CD1c-positive myeloid dendritic cell (primary cell): Measurements from ENCODE around the gene FAM50B.

Experiments used
- DNase-seq: peaks from one replicate; pipeline ENCODE4 v3.0.0-alpha.2; 2016; ENCODE audit errors: extremely low spot score

FAM50B gene

DNA sequence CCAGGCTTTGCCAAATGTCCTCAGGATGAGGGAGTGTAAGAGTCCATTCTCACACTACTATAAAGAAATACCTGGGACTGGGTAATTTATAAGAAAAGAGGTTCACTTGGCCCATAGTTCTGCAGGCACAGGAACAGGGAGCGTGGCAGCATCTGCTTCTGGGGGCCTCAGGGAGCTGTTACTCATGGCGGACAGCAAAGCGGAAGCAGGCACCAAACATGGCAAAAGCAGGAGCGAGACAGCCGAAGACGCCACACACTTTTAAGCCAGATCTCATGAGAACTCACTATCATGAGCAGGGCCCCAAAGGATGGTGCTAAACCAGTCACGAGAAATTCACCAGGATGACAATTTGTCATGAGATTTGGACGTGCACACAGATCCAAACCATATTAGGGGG, 22.8 kb downstream of the FAM50B start:
- DNase-seq = no peak

DNA sequence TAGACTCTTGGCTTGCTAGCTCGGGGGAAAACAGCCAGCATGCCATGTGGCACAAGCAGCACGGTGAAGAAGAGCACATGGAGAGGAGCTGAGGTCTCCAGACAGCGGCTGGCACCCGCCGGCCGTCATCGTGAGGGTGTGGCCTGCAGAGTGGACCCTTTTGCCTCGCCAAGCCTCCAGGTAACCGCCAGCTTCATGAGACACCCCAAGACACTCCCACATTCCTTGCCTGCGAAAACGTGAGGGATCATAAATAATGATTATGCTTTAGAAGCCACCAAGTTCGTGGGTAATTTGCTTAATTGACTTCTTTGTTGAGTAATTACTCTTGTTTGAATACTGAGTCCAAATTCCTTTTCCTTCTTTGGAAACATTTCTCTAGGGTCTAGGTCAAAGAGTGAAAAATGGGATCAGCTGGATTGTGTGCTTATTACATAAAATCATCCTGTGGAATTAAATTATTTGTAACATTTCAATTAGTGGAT, 23.2 kb downstream of the FAM50B start:
- no peak for DNase-seq

DNA sequence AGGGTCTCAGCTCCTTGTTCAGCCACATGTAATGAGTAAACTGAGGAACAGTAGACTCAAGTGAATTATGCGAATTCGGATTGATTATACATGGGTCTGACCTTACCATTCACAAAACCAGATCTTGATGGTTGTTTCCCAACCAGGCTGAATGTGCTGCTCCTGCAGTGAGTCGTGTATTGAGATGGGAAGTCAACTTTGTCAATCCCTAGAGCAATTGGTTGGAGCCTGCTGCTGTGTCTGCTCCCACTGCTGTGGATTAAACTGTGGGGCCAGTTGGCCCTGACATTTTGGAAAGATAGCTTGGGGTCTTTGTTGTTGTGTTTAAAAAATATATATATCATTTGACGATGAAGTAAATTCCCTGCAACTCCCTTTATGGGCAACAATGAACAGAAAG, 23.9 kb downstream of the FAM50B start:
- DNase-seq = no peak

DNA sequence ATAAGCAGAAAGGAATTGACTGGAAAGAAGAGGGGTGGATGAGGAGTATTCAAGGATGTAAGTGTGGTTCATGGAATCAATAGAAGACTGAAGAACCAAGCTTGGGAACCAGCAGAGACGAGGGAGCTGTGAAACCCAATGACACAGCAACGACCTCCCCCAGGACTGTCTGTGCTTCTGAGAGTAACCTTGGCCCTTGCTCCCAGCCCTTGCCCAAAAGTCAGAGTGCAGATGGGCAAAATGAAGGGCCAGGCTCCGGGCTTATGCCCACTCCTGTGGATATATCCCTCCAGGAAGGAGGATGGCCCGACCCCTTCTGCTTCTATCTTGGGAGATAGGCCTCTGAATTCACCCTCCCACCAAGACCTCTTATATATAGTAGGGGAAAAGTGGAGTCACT, 24.9 kb downstream of the FAM50B start:
- DNase-seq = no peak

DNA sequence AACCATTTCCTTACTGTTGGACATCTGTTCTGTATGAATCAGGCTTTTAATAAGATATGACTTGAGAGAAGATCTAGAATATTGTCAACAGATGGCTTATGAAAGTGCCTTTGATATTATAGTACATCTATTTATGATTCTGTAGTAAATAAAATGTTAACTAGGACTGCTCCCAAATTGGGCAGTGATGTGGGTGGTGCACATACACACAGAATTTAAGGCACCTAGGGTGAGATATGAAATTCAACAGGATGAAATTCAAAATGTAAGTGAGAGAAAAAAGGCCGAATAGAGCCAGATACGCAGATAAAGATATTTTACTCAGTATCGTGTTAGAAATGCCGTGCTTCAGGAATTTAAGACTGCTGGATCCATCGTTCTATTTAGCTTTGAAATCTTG, 26.3 kb downstream of the FAM50B start:
- no peak for DNase-seq

DNA sequence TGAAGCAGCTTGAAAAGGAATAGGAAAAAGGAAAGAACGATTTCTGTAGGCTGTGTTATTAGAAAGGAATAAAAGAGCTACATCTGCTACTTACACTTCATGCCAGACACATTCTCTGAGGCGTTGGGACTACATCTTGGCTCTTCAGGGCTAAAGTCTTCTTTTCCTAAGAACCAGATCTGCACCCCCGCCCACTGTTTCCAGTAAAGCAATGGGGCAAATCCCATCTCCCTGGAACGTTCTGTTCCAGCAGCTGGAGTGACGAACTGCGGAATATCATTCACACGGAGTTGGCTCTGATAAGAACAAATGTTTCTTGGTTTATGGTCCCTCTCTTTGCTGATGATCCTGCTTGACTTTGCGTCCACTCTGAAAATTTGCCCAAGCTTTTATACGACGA, 26.9 kb downstream of the FAM50B start:
- DNase-seq = no peak

DNA sequence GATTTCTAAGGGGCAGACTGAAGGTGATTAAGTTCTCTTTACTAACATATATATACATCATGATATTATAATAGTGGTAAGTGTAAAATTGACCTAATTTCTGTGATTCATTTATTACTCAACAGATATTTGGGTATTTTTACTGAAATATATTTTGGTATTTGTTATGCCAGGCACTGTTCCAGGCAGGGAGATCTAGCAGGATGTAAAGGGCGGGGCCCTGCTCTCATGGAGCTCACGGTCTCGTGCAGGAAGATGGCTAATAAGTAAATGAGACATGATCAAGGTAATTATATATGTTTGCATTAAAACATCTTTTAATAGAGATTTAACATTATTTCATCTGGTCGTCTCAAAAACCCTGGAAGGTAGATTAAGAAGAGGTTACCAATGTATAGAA, 27.7 kb downstream of the FAM50B start:
- DNase-seq = no peak

DNA sequence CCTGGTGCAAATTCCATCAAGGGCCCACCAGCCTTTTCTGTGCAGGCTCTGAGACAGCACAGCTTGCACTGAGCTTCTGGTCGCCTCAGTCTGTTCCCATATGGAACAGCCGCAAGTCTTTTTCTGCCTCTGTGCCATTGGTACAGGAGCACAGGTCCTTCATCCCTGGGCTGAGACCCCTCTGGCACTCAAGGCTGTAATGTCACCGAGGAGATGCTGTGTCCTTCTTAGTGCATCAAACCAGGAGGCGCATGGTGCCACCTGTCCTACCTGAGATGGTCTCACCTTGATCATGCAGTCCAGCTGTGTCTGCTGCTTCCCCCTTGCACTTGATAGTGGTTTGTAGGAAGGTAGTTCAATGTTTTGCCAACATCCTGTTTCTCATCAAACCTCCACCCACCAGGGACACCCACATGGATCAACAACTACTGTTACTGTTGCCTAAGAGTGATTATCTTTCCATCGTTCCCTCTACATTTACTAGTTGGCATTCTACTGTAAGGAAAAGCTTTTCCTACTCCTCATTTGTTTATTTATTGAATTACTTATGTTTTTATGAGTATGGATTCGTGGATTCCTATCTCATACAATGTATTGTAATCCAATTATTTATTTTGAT, 29.0 kb downstream of the FAM50B start:
- DNase-seq = peak; percentile 11

DNA sequence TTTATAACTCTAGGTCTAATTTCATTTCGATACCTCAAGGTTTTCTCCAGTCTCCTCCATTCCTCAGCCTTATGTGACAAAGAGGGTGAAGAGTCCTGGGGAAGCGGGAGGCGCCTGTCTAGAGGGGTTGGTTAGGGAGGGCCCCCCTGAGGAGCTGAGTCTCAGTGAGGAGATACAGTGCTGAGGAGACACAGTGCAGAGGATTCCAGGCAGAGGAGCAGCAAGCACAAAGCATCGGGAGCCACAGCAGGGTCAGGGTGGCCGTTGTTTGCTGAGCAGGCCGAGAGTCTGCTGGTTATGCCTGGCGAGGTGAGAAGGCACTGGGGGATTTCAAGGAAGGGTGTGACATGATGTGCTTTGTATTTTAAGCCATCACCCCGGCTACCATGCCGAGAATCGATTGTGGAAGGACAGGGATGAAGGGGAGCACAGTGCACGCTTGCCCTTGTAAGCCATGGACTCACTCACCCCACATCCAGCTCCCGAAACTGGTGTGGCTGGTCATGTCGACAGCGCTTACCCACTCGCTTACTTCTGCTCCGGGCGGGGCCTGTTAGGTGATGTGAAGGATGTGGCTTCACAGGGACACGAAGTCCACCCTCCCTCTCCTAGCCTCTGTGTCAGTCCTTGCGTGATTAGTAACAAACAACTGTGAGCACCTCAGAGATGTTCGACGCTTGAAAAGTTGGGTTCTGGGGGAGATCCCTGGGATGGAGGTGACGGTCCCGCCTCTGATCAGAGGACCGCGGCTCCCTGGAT, 30.2 kb downstream of the FAM50B start:
- no peak for DNase-seq

DNA sequence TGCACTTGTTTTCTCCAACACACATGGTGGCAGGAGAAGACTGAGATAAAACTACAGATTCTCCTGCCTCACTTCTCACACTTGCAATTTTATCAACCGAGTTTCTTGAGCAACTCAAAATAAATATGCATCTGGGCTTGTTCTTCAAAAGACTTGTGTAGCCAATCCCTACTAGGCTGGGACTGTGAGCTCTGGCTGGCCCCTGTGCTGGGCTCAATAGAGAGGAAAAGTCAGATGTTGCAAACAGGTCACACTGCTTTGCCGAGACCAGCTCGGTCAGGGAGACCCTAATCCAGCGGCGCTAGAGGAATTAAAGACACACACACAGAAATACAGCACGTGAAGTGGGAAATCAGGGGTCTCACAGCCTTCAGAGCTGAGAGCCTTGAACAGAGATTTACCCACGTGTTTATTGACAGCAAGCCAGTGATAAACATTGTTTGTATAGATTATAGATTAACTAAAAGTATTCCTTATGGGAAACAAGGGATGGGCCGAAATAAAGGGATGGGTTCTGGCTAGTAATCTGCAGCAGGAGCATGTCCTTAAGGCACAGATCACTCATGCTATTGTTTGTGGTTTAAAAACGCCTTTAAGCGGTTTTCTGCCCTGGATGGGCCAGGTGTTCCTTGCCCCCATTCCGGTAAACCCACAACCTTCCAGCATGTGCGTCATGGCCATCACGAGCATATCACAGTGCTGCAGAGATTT, 32.7 kb downstream of the FAM50B start:
- DNase-seq = no peak

DNA sequence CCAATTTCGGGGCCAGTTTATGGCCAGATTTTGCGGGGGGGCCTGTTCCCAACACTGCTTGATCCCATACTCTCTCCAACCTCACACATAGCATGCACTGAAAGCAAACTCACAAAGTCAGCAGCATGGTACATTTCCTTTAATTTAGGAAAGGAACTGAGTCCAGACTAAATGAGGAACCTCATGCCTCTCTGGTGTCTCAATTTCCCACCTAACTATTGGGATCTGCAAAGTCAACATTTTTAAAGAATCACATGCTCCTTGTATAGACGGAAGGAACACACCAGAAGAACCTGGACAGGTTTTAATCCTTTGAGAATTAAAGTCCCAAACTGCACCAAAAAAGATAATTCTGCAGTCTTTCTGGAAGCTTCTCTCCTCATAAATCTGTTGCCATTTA, 33.3 kb downstream of the FAM50B start:
- DNase-seq = peak; percentile 26

DNA sequence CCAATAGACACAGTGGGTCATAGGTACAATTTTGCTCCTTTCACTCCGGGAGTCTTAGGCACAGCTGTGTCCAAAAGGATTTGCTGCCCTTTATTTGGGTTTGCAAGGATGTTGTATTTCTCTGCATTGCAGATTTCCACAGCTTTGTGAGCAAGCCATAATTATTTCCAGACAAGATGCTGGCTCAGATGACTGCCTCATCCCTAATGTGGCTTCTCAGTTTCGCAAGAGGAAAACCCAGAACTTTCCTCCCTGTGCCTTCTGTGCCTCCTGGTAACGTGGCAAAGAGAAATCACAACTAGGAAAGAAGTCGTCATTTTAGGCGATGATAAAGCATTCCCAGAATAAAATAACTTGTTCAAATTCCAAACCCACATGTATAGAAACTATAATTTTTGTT, 33.7 kb downstream of the FAM50B start:
- DNase-seq = no peak

DNA sequence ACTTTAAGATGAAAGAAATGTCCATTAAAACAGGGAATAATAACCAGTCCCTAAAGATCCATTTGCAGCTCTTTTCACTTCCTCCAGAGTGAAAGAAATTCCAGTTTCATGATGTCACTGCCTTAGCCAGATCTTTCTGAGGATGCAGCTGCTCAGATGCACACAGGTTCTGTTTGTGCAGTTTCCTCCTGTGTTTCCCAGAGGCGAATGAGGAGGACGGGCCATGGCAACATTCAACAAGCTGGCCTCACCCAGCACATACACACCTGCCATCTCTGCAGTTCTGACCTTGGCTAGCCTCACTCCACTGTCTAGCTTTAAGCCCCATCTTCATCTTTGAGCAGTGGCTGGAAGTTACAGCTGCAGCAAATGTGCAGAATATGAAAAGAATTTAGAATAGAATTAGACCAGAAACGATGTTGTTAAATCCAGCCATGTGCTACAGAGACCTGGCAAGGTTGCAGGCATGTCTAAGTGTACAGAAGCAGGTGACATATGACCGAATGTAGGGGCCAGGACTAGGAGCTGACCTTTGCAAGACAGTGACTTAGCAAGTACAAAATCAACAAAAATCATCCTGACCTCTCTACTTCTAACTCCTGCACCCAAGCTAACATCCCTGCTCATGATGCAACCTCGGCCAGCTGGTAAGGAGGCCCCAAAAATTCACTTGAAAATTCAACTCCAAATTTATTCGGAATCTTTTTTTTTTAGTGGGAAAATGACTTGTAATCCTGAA, 35.0 kb downstream of the FAM50B start:
- no peak for DNase-seq

DNA sequence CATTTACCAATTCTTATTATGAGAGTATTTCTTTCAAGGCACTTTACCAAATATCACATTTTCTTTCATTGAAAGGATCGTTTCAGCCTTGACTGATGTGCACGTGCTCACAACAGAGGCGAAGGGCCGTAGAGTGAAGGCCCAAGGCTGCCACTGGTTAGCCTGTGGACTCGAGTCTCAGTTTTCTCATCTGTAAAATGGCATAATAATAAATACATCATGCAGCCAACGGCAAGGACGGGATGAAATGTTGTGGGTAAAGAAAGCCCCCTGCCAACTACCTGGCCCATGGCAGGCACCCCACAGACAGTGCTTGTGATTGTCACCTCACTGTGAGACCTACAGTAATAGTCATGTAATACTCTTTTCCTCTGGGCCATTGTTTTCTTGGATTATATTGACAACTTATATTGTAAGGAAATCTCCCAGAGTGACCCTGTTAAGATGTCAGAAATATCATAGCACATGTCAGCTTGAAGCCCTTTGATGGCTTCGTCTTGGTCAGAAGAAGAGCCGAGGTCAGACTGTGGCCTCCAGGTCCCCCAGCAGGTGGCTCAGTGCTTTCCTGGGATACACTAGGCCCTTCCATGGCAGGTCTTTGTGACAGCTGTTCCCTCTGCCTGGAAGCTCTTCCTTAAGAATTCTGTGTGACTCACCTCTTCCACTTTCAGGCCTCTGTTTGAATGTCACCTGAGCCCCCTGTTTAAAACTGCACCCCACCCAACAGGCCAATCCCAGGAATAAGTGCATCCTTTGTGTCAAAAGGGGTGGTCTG, 36.3 kb downstream of the FAM50B start:
- no peak for DNase-seq

DNA sequence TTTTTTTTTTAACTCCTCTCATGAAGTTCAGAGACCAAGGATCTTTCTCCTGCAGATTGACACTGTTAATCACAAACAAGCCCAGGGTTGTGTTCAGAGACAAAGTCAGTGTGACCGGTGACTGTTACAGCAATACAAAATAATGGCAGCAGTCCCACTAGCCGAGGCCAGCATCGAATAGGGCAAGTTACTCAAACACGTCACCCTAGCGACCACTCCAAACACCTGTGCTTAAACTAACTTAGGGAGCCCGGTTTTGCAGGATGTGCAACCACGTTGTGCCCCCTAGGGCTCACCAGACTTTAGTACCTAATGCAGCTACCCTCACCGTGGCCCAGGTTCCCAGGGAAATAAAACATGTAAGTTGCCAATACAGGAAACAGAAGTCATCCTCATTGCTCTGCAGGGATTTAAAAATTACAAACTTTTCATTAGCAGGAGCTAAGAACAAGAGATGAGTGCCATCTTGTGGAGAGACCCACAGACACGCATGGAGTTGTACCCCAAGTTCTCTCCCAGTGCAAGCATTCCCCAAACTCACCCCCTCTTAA, 38.1 kb downstream of the FAM50B start:
- peak; percentile 31 for DNase-seq

DNA sequence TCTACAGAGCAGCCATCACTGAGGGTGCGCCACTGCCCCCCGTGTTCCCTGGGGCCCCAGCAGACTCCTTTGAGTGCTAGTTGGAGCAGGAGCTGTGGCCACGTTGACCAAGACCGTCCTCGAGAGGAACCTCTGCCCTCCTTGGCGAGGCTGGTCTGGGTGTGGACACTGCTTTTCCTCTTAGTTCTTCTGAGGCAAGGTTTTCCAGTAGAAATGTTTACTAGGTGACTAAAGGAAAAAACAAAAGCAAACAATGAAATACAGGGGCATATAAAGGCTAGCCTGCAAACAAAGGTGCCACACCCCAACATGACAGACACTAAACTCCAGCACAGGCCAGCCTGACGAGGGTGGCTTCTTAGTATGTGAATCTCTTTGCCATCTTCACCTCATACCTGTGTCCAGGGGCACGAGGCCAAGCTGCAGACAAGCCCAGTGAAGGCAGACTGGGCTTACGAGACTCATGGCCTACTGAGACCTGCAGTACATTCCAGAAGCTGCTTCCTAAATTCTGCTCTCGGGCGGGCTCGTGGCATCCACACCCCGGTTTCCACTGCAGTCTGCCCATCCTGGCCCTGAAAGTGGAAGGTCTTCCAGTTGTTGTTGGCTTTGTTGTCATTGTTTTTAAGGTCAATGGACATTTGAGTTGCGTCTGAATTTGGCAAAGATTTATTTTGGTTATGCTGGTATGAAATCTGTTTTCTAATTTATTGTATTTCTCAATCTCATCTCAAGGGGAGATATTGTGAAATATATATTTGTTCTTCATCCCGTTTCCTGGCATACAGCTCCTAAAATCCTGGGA, 39.2 kb downstream of the FAM50B start:
- no peak for DNase-seq

DNA sequence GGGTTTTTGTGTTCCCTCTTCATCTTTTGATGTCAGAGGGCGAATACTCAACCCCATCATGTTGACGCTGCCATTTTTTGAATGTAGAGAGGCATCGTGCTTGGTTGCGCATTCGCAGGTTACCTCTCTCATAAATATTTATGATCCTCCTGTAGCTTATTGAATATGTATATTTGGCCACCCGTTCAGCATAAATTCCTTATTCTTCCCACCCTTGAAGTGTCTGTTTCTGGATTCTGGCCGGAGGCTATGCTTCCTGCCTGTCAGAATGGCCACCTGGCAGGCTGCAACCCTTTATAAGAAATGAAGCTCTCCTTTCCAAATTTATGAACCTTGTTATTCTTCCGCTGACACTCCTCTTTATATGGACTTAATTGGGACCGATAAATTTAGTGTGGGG, 40.9 kb downstream of the FAM50B start:
- DNase-seq = no peak

DNA sequence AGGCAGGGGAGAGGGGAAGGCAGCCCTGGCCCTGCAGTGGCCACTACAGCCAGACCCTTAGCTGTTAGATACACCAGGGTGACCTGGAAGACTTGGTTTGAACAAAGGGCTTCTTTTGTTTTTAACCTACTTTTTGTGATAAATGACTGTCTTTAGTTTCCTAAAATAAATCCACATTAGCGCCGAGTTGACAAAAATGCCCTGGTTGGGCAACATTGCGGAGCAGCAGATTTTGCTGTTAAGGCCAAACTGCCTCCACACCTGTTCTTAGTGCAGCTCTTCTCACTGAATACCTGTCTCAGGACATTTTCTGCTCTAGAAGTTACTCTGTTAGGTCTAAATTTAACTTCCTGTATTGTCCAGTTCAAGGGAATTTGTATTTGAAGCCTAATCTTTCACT, 42.7 kb downstream of the FAM50B start:
- no peak for DNase-seq

DNA sequence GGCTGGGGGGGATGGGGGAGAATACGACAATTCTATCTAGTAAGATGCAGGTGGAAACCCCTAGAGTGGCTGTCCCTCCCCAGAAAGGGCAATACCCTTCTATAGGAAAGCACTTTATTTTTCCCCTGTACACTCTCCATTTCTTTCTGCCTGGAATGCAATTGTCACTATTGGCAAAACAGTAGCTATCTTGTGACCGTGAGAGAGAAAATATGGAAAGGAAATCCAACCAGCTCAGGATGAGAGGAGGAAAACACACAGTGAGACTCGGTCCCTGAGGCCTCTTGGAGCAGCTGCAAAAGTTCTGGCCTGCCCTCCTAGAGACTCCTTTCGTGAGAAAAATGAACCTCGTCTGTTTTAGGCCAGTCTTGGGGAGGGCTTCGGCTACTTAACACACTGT, 43.4 kb downstream of the FAM50B start:
- DNase-seq = no peak

DNA sequence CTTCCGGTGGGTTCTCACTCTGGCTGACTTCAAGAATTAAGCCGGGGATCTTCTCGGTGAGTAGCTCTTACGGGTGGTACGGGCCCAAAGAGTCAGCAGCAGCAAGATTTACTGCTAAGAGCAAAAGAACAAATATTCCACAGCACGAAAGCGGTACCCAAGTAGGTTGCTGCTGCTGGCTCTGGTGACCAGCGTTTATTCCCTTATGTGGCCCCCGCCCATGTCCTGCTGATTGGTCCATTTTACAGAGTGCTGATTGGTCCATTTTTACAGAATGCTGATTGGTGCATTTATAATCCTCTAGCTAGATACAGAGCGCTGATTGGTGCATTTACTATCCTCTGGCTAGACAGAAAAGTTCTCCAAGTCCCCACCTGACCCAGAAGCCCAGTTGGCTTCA, 44.3 kb downstream of the FAM50B start:
- no peak for DNase-seq
